Parathyroid adenoma (tissue), 2 donors: Measurements from ENCODE around the gene FAM20C.
"Not testable (repeated sequence)": the region's sequence is repeated elsewhere in the genome, so short reads cannot be mapped to it uniquely, and the experiment has no call there.

ENCODE experiments used
- H2AFZ ChIP-seq: fragments of 300-600 bp; sonication (generic); one replicate; pipeline ENCODE4 v1.7.0; 2017; ENCODE audit warnings: antibody characterized with exemption, mild to moderate bottlenecking
- H3K27ac ChIP-seq: fragments of 300-600 bp; sonication (generic); one replicate; pipeline ENCODE4 v1.7.0; 2017
- H3K27me3 ChIP-seq: fragments of 300-600 bp; sonication (generic); one replicate; pipeline ENCODE4 v1.7.0; 2017; ENCODE audit warnings: low read length; ENCODE audit not compliant: control insufficient read depth, insufficient read depth
- H3K36me3 ChIP-seq: fragments of 300-600 bp; sonication (generic); one replicate; pipeline ENCODE4 v1.7.0; 2017; ENCODE audit warnings: low read length; ENCODE audit not compliant: control insufficient read depth, insufficient read depth
- H3K4me1 ChIP-seq: fragments of 300-600 bp; sonication (generic); one replicate; pipeline ENCODE4 v1.7.0; 2017; ENCODE audit warnings: control low read depth
- H3K4me2 ChIP-seq: fragments of 300-600 bp; sonication (generic); one replicate; pipeline ENCODE4 v1.7.0; 2017; ENCODE audit warnings: low read length
- H3K4me3 ChIP-seq: fragments of 300-600 bp; sonication (generic); one replicate; pipeline ENCODE4 v1.7.0; 2017; ENCODE audit warnings: low read depth, low read length
- H3K79me2 ChIP-seq: fragments of 300-600 bp; sonication (generic); one replicate; pipeline ENCODE4 v1.7.0; 2017; ENCODE audit warnings: control low read depth
- H3K9ac ChIP-seq: fragments of 300-600 bp; sonication (generic); one replicate; pipeline ENCODE4 v1.7.0; 2017; ENCODE audit warnings: mild to moderate bottlenecking
- H3K9me3 ChIP-seq: fragments of 300-600 bp; sonication (generic); one replicate; pipeline ENCODE4 v1.7.0; 2017; ENCODE audit warnings: low read length; ENCODE audit not compliant: control insufficient read depth
- TF ChIP-seq, protein P1 (sequence below): fragments of 300-600 bp; sonication (generic); IDR thresholded peaks from one replicate; pipeline ENCODE4 v1.7.0; 2017; ENCODE audit warnings: antibody characterized with exemption, mild to moderate bottlenecking
- donor health status: primary hyperparathyroidism.

FAM20C gene

DNA sequence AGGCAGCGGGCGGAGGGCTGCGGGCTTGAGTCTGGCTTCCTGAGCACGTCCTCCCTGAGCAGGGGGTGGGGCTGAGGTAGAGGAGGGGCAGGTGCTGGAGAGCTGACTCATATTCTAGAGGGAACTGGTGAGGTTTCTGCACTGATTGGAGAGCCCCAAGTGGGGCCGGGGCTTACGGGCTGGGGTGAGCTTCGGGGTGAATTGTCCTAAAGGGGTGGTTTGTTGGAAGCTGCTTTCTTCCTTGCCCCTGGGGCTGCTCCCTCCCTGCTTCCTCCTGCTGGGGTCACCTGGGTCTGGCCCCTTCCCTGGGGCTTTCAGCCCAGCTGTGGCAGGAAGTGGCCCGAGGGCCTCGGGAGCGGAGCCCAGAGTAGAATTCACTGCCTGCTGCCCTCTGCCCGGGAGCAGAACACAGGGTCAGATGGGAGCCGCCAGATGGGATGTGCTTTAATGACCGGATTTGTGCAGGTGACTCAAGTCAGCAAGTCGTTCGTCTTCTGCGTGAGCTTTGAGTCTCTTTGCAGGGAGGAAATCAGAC lies 48.6 kb downstream of the FAM20C start:
- Histone ChIP-seq H2AFZ (no peak overlapping the region), H3K9me3 (no peaks in the 10 kb centered on the region), H3K79me2 (peaks cover 3% of the 10 kb centered on the region), H3K4me3 (no peak overlapping the region), H3K27ac (no peak overlapping the region), H3K9ac (no peak overlapping the region), H3K4me2 (no peak overlapping the region), H3K36me3 (no peaks in the 10 kb centered on the region), H3K4me1 (peaks cover 14% of the 10 kb centered on the region), H3K27me3 (no peaks in the 10 kb centered on the region)
- TF ChIP-seq, protein P1, sequence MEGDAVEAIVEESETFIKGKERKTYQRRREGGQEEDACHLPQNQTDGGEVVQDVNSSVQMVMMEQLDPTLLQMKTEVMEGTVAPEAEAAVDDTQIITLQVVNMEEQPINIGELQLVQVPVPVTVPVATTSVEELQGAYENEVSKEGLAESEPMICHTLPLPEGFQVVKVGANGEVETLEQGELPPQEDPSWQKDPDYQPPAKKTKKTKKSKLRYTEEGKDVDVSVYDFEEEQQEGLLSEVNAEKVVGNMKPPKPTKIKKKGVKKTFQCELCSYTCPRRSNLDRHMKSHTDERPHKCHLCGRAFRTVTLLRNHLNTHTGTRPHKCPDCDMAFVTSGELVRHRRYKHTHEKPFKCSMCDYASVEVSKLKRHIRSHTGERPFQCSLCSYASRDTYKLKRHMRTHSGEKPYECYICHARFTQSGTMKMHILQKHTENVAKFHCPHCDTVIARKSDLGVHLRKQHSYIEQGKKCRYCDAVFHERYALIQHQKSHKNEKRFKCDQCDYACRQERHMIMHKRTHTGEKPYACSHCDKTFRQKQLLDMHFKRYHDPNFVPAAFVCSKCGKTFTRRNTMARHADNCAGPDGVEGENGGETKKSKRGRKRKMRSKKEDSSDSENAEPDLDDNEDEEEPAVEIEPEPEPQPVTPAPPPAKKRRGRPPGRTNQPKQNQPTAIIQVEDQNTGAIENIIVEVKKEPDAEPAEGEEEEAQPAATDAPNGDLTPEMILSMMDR = no peak

DNA sequence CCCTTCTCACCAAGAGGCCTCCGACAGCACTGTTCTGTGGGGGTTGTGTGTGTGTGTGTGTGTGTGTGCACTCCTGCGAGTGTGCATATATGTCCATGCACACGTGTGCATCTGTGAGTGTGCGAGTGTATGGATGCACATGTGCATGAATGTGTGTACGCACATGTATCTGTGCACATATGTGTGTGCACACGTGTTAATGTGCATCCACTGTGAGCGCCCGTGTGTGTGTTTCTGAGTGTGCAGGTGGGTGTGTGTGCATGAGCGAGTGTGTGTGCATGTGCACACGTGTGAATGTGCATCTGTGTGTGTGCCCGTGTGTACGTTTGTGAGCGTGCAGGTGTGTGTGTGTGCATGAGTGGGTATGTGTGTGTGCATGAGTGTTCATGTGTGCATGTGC lies 49.1 kb downstream of the FAM20C start:
- H3K4me3 ChIP-seq = no peak overlapping the region
- peaks cover 9% of the 10 kb centered on the region for H3K4me1 ChIP-seq
- no peaks in the 10 kb centered on the region for H3K36me3 ChIP-seq
- no peaks in the 10 kb centered on the region for H3K27me3 ChIP-seq
- peaks cover 3% of the 10 kb centered on the region for H3K79me2 ChIP-seq
- H3K27ac ChIP-seq = no peak overlapping the region
- TF ChIP-seq, protein P1 = no peak
- H2AFZ ChIP-seq = no peak overlapping the region
- H3K9me3 ChIP-seq = no peaks in the 10 kb centered on the region
- H3K9ac ChIP-seq = no peak overlapping the region
- no peak overlapping the region for H3K4me2 ChIP-seq

DNA sequence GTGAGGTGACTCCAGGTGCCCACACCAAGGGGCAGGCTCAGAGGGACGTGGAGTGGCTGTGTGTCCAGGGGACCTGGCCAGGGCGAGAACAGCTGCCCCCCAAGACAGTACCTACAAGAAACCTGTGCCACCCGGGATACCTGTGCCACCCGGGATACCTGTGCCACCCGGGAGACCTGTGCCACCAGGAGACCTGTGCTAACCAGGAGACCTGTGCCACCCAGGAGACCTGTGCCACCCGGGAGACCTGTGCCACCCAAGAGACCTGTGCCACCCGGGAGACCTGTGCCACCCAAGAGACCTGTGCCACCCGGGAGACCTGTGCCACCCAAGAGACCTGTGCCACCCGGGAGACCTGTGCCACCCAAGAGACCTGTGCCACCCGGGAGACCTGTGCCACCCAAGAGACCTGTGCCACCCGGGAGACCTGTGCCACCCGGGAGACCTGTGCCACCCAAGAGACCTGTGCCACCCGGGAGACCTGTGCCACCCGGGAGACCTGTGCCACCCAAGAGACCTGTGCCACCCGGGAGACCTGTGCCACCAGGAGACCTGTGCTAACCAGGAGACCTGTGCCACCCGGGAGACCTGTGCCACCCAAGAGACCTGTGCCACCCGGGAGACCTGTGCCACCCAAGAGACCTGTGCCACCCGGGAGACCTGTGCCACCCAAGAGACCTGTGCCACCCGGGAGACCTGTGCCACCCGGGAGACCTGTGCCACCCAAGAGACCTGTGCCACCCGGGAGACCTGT lies 50.6 kb downstream of the FAM20C start:
- not testable (repeated sequence) for H2AFZ ChIP-seq, H3K27ac ChIP-seq, H3K9ac ChIP-seq, H3K4me1 ChIP-seq, H3K4me3 ChIP-seq, H3K4me2 ChIP-seq, H3K27me3 ChIP-seq, H3K9me3 ChIP-seq, H3K36me3 ChIP-seq, H3K79me2 ChIP-seq

DNA sequence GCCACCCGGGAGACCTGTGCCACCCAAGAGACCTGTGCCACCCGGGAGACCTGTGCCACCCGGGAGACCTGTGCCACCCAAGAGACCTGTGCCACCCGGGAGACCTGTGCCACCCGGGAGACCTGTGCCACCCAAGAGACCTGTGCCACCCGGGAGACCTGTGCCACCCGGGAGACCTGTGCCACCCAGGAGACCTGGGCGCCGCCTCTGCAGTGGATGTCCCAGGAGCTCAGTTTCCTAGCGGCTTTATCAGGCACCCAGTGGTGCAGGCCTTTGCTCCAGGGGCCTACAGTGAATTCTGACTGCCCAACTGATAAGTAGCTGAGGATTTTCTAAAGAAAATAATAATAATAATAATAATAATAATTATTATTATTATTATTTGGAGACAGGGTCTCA lies 51.2 kb downstream of the FAM20C start:
- H3K79me2 ChIP-seq, H3K4me2 ChIP-seq, H3K9me3 ChIP-seq, H3K36me3 ChIP-seq, H3K27me3 ChIP-seq, H3K4me3 ChIP-seq, H3K9ac ChIP-seq, H3K4me1 ChIP-seq, H3K27ac ChIP-seq, H2AFZ ChIP-seq: not testable (repeated sequence)

DNA sequence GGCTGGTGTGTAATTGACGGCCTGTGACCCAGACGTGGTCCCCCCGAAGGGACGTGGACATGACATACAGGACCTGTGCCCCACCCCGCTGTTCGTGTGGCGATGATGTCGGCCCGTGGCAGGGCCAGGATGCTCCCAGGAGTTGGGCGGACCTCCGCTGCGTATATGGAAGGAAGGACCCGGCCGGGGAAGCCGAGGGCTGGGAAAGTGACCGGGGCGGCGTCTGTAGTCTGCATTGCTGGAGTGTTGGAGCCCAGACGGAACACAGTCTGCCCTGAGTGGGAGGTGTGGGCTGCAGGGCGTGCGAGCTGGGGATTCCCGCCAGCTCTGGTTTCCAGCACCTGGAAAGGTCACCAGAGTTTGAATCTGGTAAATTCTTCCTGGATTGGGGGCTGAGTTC lies 52.6 kb downstream of the FAM20C start:
- Histone ChIP-seq H3K4me2 (no peak overlapping the region), H3K27ac (no peak overlapping the region), H3K36me3 (no peaks in the 10 kb centered on the region)

More for the DNA sequence above, 52.6 kb downstream of the FAM20C start:
- TF ChIP-seq, protein P1 = no peak
- no peak overlapping the region for H3K9ac ChIP-seq
- H3K79me2 ChIP-seq = peaks cover 3% of the 10 kb centered on the region
- H3K9me3 ChIP-seq = no peaks in the 10 kb centered on the region
- no peak overlapping the region for H3K4me3 ChIP-seq
- H3K27me3 ChIP-seq = no peaks in the 10 kb centered on the region
- H2AFZ ChIP-seq = no peak overlapping the region
- H3K4me1 ChIP-seq = no peaks in the 10 kb centered on the region
